ENCODE data around the gene ASTN1.

The ASTN1 gene

GRCh38 chr1:177132141-177132540 lies 32.4 kb downstream of the ASTN1 start:
- H2AFZ ChIP-seq (ENCODE audit: low read length) = no peak overlapping the region
- no peak overlapping the region for H3K4me3 ChIP-seq (ENCODE audit: low read length, poor library complexity, severe bottlenecking)
- no peaks in the 10 kb centered on the region for H3K36me3 ChIP-seq (ENCODE audit: insufficient read depth, low read length)
- H3K9me3 ChIP-seq (ENCODE audit: insufficient read depth, low read depth, low read length) = no peaks in the 10 kb centered on the region
- no peaks in the 10 kb centered on the region for H4K20me1 ChIP-seq (ENCODE audit: insufficient read depth, low read length, poor library complexity, severe bottlenecking)
- no peaks in the 10 kb centered on the region for H3K9me2 ChIP-seq (replicated peaks; ENCODE audit: low read depth, low read length)
- H3F3A ChIP-seq (ENCODE audit: low read depth) = no peaks in the 10 kb centered on the region
- H3K27me3 ChIP-seq (ENCODE audit: insufficient read depth, low read length, poor library complexity, severe bottlenecking) = no peaks in the 10 kb centered on the region
- H3K79me2 ChIP-seq (ENCODE audit: insufficient read depth, low read length) = no peaks in the 10 kb centered on the region
- no peak overlapping the region for H3K4me2 ChIP-seq (ENCODE audit: low read depth, low read length, poor library complexity, severe bottlenecking)
- no peak for TF ChIP-seq CTCF (conservative IDR thresholded peaks at IDR 0.05; ENCODE audit: low read length)
- no peak for TF ChIP-seq EZH2phosphoT487 (IDR thresholded peaks at IDR 0.05; ENCODE audit: borderline replicate concordance)
- H3K4me1 ChIP-seq (ENCODE audit: insufficient read depth, low read length, poor library complexity, severe bottlenecking) = peaks cover 19% of the 10 kb centered on the region
- no peak overlapping the region for H3K9ac ChIP-seq (ENCODE audit: low read depth, low read length, poor library complexity, severe bottlenecking)

GRCh38 chr1:177131723-177132122 lies 32.8 kb downstream of the ASTN1 start:
- Histone ChIP-seq H3K36me3 (ENCODE audit: insufficient read depth, low read length) (no peaks in the 10 kb centered on the region), H4K20me1 (ENCODE audit: insufficient read depth, low read length, poor library complexity, severe bottlenecking) (no peaks in the 10 kb centered on the region), H3K27me3 (ENCODE audit: insufficient read depth, low read length, poor library complexity, severe bottlenecking) (no peaks in the 10 kb centered on the region), H3F3A (ENCODE audit: low read depth) (no peaks in the 10 kb centered on the region), H3K4me3 (ENCODE audit: low read length, poor library complexity, severe bottlenecking) (no peak overlapping the region), H3K9me3 (ENCODE audit: insufficient read depth, low read depth, low read length) (no peaks in the 10 kb centered on the region), H3K79me2 (ENCODE audit: insufficient read depth, low read length) (no peaks in the 10 kb centered on the region), H2AFZ (ENCODE audit: low read length) (no peak overlapping the region), H3K9ac (ENCODE audit: low read depth, low read length, poor library complexity, severe bottlenecking) (no peak overlapping the region), H3K9me2 (replicated peaks; ENCODE audit: low read depth, low read length) (no peaks in the 10 kb centered on the region), H3K4me2 (ENCODE audit: low read depth, low read length, poor library complexity, severe bottlenecking) (no peak overlapping the region), H3K4me1 (ENCODE audit: insufficient read depth, low read length, poor library complexity, severe bottlenecking) (peaks cover 19% of the 10 kb centered on the region)
- TF ChIP-seq EZH2phosphoT487 (IDR thresholded peaks at IDR 0.05; ENCODE audit: borderline replicate concordance) (no peak), CTCF (conservative IDR thresholded peaks at IDR 0.05; ENCODE audit: low read length) (no peak)

- H3K4me1 ChIP-seq (ENCODE audit: insufficient read depth, low read length, poor library complexity, severe bottlenecking) = peaks cover 16% of the 10 kb centered on the region
- no peaks in the 10 kb centered on the region for H3K9me3 ChIP-seq (ENCODE audit: insufficient read depth, low read depth, low read length)
- H4K20me1 ChIP-seq (ENCODE audit: insufficient read depth, low read length, poor library complexity, severe bottlenecking) = no peaks in the 10 kb centered on the region
- H3F3A ChIP-seq (ENCODE audit: low read depth) = no peaks in the 10 kb centered on the region
- no peak overlapping the region for H3K4me3 ChIP-seq (ENCODE audit: low read length, poor library complexity, severe bottlenecking)
- H2AFZ ChIP-seq (ENCODE audit: low read length) = no peak overlapping the region
- no peaks in the 10 kb centered on the region for H3K9me2 ChIP-seq (replicated peaks; ENCODE audit: low read depth, low read length)
- H3K36me3 ChIP-seq (ENCODE audit: insufficient read depth, low read length) = no peaks in the 10 kb centered on the region
- no peak overlapping the region for H3K9ac ChIP-seq (ENCODE audit: low read depth, low read length, poor library complexity, severe bottlenecking)
- no peak overlapping the region for H3K4me2 ChIP-seq (ENCODE audit: low read depth, low read length, poor library complexity, severe bottlenecking)
- no peaks in the 10 kb centered on the region for H3K27me3 ChIP-seq (ENCODE audit: insufficient read depth, low read length, poor library complexity, severe bottlenecking)
- no peaks in the 10 kb centered on the region for H3K79me2 ChIP-seq (ENCODE audit: insufficient read depth, low read length)
- TF ChIP-seq EZH2phosphoT487 (IDR thresholded peaks at IDR 0.05; ENCODE audit: borderline replicate concordance) = no peak
- TF ChIP-seq CTCF (conservative IDR thresholded peaks at IDR 0.05; ENCODE audit: low read length) = no peak
Measured at GRCh38 chr1:177130451-177130945, 34.0 kb downstream of the ASTN1 start.

All from Loucy (cell line).